ENCODE results near the gene HABP2.

HABP2 gene

GRCh38 chr10:113612154-113612553, 59.3 kb downstream of the HABP2 start:
- TF ChIP-seq EZH2 (IDR thresholded peaks at IDR 0.05; ENCODE audit: borderline replicate concordance, low read depth, low read length, severe bottlenecking), result no peak
- TF ChIP-seq CTCF (IDR thresholded peaks at IDR 0.05; ENCODE audit: borderline replicate concordance, extremely low read depth, low read length, poor library complexity, severe bottlenecking), result no peak
- Histone ChIP-seq H3K4me1 (ENCODE audit: insufficient read depth, low read length) (no peaks in the 10 kb centered on the region), H3K79me2 (ENCODE audit: insufficient read depth, low read length) (no peaks in the 10 kb centered on the region), H2AFZ (ENCODE audit: low read depth, low read length) (no peak overlapping the region), H4K20me1 (ENCODE audit: insufficient read depth, low read length) (no peaks in the 10 kb centered on the region), H3K4me2 (ENCODE audit: insufficient read depth, low read length) (no peak overlapping the region), H3K9ac (ENCODE audit: low read depth, low read length) (no peak overlapping the region), H3K27ac (ENCODE audit: low read length) (no peak overlapping the region), H3K4me3 (ENCODE audit: low read depth in 1 of 2, low read length in 2 of 2) (no peak overlapping the region), H3K36me3 (ENCODE audit: insufficient read depth, low read length) (no peaks in the 10 kb centered on the region), H3K27me3 (ENCODE audit: insufficient read depth, low read length, poor library complexity) (peaks cover 5% of the 10 kb centered on the region), H3K9me3 (ENCODE audit: insufficient read depth, low read length, severe bottlenecking) (no peaks in the 10 kb centered on the region)
- ATAC-seq (ENCODE audit: insufficient read depth, low read depth), result no peak
- no peak for DNase-seq

DNA sequence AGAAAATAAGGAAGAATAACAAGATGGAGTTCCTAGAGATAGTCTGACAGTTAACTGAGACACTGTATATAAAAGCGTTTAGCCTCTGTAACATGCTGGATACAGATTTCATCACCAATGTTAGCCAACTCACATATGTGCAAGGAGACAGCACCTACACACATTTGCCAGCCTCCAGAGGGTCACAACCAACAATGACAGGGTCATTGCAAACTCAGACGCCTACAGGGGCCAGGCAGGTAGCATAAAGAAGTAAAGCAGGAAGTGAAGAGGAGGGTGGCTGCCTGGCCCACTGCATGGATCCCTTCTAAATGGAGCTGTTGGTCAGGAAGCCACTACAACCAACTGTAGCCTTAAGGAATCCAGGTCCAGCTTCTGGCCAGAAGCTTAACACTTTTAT, 60.6 kb downstream of the HABP2 start:
- Histone ChIP-seq H3K79me2 (ENCODE audit: insufficient read depth, low read length) (no peaks in the 10 kb centered on the region), H3K9me3 (ENCODE audit: insufficient read depth, low read length, severe bottlenecking) (no peaks in the 10 kb centered on the region), H3K36me3 (ENCODE audit: insufficient read depth, low read length) (no peaks in the 10 kb centered on the region), H4K20me1 (ENCODE audit: insufficient read depth, low read length) (no peaks in the 10 kb centered on the region), H3K4me2 (ENCODE audit: insufficient read depth, low read length) (no peak overlapping the region), H3K27ac (ENCODE audit: low read length) (no peak overlapping the region), H2AFZ (ENCODE audit: low read depth, low read length) (no peak overlapping the region), H3K27me3 (ENCODE audit: insufficient read depth, low read length, poor library complexity) (peaks cover 7% of the 10 kb centered on the region), H3K4me3 (ENCODE audit: low read depth in 1 of 2, low read length in 2 of 2) (no peak overlapping the region), H3K9ac (ENCODE audit: low read depth, low read length) (no peak overlapping the region), H3K4me1 (ENCODE audit: insufficient read depth, low read length) (no peaks in the 10 kb centered on the region)
- TF ChIP-seq CTCF (IDR thresholded peaks at IDR 0.05; ENCODE audit: borderline replicate concordance, extremely low read depth, low read length, poor library complexity, severe bottlenecking), result no peak
- no peak for TF ChIP-seq EZH2 (IDR thresholded peaks at IDR 0.05; ENCODE audit: borderline replicate concordance, low read depth, low read length, severe bottlenecking)
- ATAC-seq (ENCODE audit: insufficient read depth, low read depth), result no peak
- no peak for DNase-seq

GRCh38 chr10:113613977-113614690, 61.3 kb downstream of the HABP2 start:
- no peak overlapping the region for H3K9ac ChIP-seq (ENCODE audit: low read depth, low read length)
- H2AFZ ChIP-seq (ENCODE audit: low read depth, low read length), result no peak overlapping the region
- no peaks in the 10 kb centered on the region for H3K79me2 ChIP-seq (ENCODE audit: insufficient read depth, low read length)
- no peak overlapping the region for H3K4me2 ChIP-seq (ENCODE audit: insufficient read depth, low read length)
- no peak overlapping the region for H3K27ac ChIP-seq (ENCODE audit: low read length)
- no peaks in the 10 kb centered on the region for H4K20me1 ChIP-seq (ENCODE audit: insufficient read depth, low read length)
- peaks cover 13% of the 10 kb centered on the region for H3K27me3 ChIP-seq (ENCODE audit: insufficient read depth, low read length, poor library complexity)
- no peak overlapping the region for H3K4me3 ChIP-seq (ENCODE audit: low read depth in 1 of 2, low read length in 2 of 2)
- no peaks in the 10 kb centered on the region for H3K4me1 ChIP-seq (ENCODE audit: insufficient read depth, low read length)
- H3K9me3 ChIP-seq (ENCODE audit: insufficient read depth, low read length, severe bottlenecking), result no peaks in the 10 kb centered on the region
- no peak for DNase-seq
- TF ChIP-seq CTCF (IDR thresholded peaks at IDR 0.05; ENCODE audit: borderline replicate concordance, extremely low read depth, low read length, poor library complexity, severe bottlenecking), result no peak
- no peak for TF ChIP-seq EZH2 (IDR thresholded peaks at IDR 0.05; ENCODE audit: borderline replicate concordance, low read depth, low read length, severe bottlenecking)
- no peak for ATAC-seq (ENCODE audit: insufficient read depth, low read depth)
- H3K36me3 ChIP-seq (ENCODE audit: insufficient read depth, low read length), result no peaks in the 10 kb centered on the region

All from DND-41 (cell line).